Measurements from ENCODE around the gene ITPKC.
"Not testable (repeated sequence)": the region's sequence is repeated elsewhere in the genome, so short reads cannot be mapped to it uniquely, and the experiment has no call there.

ITPKC gene

GRCh38 chr19:40717880-40718773, 1.2 kb downstream of the ITPKC start:
- no peak for DNase-seq

- no peak for DNase-seq
These were observed 2.0 kb downstream of the ITPKC start for GRCh38 chr19:40718774-40719391.

DNA sequence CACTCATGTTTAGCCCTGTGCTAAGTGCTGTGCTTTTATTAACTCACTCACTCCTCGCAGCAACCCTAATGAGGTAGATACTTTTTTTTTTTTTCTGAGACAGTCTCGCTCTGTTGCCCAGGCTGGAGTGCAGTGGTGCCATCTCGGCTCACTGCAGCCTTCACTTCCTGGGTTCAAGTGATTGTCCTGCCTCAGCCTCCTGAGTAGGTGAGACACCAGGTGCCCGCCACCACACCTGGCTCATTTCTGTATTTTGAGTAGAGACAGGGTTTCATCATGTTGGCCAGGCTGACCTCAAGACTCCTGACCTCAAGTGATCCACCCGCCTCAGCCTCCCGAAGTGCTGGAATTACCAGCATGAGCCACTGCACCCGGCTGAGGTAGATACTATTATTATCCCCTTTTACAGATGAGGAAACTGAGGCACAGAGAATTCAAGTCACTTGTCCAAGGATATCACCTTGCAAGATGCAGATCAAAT, 2.5 kb downstream of the ITPKC start:
- no peak for DNase-seq

DNA sequence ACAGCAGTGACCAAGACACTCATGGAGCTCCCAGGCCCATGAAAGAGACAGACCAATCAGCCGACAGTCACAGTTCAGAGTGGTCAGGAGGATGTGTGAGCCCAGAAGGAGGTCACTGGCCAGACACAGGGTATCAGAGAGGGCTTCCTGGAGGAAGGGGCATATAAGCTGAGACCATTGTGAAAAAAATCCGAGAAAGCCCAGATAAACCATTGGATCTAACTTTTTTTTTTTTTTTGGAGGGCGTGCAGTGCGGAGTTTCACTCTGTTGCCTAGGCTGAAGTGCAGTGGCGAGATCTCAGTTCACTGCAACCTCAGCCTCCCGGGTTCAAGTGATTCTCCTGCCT, 4.2 kb downstream of the ITPKC start:
- DNase-seq, result no peak

DNA sequence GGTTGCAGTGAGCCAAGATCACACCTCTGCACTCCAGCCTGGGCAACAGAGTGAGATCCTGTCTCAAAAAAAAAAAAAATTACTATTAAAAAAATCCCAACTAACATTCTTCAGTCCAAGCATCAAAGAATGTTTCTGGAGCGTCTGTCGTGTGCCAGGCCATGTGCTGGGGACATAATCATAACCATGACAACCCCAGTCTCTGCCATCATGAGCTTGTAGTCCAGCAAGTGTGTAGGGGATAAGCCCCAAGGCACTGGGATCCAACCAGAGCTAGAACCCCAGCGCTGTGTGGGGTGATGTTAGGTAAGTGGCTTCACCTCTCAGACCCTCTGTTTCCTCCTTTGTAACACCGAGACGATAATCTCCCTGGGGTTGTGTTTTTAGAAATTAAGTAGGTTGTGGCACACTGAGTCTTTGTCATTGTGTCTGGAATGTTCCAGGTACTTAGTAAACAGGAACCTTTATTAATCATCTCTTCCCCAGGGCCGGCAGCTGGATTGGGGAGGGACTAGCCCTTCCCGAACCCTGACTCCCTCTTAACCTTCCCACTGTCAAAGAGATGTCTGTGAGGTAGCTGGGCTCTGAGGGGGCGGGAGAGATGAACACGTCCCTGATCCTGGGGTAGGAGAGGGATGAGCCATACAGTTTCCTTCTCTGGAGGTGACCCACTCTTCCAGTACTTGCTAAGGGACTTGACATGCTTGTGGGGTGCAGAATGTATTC, 5.2 kb downstream of the ITPKC start:
- DNase-seq, result no peak

DNA sequence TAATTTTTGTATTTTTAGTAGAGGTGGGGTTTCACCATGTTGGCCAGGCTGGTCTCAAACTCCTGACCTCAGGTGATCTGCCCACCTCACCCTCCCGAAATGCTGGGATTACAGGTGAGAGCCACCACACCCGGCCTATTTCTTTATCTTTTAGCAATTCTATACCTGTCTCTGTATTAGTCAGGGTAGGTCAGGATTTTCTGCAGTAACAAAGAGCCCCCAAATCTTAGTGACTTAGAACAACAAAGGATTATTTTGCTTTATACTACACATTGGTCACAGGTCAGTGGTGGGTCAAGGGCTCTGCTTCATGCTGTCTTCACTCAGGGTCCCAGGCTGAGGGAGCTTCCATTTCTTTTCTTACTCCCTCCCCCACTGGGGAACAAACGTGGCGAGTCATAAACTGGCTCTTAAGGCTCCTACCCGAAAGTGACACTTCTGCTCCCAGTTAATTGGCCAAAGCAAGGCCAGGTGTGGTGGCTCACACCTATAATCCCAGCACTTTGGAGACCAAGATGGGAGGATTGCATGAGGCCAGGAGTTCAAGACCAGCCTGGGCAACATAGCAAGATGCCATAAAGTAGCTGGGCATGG, 6.8 kb downstream of the ITPKC start:
- DNase-seq, result no peak

DNA sequence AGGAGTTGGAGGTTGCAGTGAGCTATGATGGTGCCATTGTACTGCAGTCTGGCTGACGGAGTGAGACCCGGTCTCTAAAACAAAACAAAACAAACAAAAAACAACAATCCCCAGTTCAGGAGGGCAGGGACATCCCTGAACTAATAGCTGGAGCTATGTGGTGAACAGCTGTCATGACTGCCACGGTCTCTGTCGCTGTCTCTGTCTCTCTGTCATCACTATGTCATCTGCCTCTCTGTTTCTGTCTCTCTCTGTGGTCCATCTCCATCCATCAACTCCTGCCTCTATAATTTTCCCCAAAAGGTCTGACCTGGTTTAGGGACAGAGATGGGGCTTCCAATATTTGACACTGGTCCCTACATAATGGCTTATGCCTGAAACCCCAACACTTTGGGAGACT, 7.4 kb downstream of the ITPKC start:
- no peak for DNase-seq

GRCh38 chr19:40724855-40725254, 7.9 kb downstream of the ITPKC start:
- DNase-seq, result no peak

GRCh38 chr19:40726279-40726678, 9.4 kb downstream of the ITPKC start:
- no peak for DNase-seq

- not testable (repeated sequence) for DNase-seq
These were observed 13.2 kb downstream of the ITPKC start for GRCh38 chr19:40730065-40730464.

DNA sequence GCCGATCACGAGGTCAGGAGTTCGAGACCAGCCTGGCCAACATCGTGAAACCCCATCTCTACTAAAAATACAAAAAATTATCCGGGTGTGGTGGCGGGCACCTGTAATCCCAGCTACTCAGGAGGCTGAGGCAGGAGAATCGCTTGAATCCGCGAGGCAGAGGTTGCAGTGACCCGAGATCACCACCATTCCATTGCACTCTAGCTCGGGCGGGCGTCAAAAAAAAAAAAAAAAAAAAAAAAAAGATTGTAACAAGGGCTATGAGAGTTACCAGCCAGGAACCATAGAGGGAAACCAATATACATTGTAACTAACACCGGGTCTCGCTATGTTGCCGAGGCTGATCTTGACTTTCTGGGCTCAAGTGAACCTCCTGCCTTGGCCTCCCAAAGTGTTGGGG, 15.4 kb downstream of the ITPKC start:
- not testable (repeated sequence) for DNase-seq

DNA sequence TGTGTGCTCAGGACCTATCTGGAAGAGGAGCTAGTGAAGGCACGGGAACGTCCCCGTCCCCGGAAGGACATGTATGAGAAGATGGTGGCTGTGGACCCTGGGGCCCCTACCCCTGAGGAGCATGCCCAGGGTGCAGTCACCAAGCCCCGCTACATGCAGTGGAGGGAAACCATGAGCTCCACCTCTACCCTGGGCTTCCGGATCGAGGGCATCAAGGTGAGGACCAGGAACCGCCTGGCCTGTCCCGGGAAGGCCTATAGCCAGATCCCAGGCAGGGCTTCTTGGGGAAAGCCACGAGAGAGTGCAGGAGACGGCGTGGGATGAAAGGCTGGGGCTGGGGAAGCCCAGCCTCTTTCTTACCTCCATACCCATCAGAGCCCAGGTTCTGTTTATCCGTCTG, 16.2 kb downstream of the ITPKC start:
- no peak for DNase-seq

DNA sequence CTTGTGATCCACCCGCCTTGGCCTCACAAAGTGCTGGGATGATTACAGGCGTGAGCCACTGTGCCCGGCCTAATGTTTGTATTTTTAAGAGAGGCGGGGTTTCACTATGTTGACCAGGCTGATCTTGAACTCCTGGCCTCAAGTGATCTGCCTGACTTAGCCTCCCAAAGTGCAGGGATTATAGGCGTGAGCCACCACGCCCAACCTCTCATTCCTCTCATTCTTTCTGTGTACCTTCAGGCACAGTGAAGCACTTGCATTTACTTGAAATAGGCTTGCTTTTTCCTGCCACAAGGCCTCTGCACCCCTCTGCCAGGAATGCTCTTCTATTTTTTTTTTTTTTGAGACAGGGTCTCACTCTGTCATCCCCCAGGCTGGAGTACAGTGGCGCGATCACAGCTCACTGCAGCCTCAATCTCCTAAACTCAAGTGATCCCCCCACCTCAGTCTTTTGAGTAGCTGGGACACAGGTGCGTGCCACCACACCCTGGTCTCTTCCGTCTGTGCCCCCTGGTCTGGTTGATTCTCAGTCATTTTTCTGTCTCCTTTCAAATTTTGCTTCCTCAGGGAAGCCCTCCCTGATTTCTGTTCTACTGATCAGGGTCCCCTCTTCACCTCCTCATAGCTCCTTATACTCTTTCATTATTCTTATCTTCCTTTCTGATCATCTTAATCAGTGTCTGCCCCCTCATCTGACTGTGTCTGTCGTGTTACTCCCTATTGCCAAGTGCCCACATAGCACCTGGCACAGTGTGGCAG, 18.3 kb downstream of the ITPKC start:
- DNase-seq, result no peak

DNA sequence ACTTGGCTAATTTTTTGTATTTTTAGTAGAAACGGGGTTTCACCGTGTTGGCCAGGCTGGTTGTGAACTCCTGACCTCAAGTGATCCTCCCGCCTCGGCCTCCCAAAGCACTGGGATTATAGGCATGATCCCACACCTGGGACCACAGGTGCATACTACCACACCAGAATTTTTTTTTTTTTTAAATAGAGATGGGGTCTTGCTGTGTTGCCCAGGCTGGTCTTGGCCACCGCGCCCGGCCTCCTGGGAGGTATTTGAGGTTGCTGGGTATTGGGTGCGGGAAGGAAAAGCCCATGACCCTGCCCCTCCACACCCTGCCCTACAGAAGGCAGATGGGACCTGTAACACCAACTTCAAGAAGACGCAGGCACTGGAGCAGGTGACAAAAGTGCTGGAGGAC, 19.7 kb downstream of the ITPKC start:
- DNase-seq, result no peak

GRCh38 chr19:40737102-40737644, 20.3 kb downstream of the ITPKC start:
- no peak for DNase-seq

DNA sequence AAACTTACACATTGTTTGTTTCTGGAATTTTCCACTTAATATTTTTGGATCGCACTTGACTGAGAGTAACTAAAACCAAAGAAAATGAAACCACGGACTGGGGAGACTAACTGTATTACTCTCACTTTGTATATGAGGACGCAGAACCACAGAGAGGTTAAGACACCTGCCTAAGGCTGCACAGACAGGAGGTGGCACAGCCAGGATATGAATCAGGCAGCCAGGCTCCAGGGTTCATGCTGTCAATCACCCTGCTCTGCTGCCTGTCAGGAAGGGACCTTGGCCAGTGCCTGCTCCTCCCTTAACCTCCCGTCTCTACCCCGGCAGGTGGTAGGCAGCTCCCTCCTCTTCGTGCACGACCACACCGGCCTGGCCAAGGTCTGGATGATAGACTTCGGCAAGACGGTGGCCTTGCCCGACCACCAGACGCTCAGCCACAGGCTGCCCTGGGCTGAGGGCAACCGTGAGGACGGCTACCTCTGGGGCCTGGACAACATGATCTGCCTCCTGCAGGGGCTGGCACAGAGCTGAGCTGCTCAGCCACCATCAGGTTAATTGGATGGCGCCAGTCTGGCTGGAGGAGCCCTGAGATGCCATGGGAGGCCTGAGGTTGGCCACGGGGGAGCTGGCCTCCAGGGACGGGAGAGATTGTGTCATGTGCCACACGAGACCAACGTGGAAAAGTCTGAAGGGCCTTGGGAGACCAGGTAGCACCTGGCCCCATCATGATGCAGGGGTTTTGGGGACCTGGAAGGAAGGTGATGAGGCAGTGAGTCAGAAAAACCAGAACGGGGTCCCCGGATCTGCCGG, 22.3 kb downstream of the ITPKC start:
- no peak for DNase-seq

DNA sequence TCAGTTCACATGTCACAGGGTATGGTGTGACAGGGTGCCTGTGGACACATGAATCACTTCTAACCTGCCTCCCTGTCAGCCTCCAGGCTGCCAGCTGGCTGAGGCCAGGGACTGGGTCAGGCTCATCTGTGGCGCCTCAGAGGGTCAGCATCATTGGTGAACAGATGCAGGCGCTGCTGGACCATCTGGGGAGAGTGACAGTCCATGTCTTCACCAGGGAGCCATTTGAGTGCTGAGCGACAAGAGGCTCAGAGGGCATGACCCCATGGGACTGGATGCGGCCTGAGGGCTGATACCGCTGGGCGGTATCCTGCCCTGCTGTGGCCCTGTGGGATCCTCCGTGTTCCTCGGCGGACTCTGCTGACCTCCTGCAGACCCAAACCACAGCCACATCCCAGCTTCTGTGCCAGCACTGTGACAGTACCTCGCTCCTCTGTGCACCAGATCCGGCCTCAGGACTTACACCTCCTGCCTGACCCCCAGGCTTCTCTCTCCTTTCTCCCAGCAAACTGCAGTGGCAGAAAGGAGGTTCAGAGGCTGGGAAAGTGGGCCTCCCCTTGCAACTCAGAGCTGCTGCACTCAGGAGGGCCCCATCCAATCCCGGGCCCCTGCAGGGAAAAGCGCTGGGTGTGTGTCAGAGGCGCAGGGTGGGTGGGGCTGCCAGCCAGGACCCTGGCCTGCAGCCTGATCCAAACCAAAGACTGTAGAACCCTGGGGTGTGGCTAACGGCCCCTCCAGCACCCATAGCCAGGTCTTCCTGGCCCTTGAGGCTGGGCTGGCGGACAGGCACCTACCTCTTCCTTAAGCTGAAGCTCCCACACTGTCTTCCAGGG, 23.2 kb downstream of the ITPKC start:
- DNase-seq, result no peak

DNA sequence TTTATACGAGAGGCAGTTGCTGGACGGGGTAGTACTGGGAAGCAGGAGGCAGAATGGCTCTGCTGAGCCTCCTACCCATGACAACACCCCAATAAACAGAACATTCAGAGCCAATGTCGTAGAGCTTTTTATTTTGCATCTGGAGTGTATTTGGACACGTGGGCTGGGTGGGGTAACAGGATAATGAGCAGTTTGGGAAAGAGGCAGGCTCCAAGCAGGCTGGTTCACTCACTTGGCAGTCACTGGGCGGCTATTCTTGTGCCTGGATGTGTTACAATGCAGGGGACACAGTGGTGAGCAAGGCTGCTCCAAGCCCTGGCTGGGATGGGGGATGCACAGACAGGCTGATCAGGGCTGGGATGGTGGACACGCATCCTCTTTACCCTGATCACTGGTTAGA, 23.8 kb downstream of the ITPKC start:
- DNase-seq, result no peak

DNA sequence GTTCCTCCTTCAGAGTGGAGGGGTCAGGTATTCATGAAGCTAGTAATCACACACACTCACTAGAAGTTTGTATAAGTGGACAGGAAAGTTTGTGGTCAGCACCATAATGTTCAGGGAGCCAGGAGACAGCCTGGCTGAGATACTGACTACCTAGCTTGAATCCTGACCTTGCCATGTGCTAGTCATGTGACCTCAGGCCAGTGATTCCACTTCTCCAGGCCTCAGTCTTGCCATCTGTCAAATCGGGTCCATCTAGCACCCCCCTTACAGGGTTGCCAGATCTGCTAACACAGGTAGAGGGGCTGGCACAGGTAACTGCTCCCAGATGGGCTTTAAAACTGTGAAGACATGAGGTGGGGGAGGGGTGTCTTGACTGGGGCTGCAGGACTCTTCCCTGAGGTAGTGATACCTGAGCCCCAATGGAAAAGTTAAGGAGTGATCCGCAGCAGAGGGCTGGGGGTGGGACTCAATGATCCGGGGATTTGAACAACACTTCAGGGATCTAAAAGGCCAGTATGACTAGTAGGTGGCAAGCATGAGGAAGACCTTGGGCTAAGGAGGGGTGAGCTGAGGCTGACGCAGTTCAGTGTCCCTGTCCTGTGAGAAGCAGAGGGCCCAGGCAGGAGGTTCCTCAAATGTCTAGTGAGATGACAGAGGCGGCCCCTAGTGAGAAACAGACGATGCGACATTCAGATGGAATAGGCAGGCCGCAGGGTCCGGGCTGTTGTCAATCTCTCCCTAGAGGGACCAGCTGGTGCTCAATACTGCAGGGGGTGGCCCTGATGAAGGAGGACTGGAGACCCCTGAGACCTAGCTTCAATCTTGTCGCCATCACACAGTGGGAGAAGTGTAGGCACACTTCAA, 24.8 kb downstream of the ITPKC start:
- DNase-seq, result no peak

Measured in NCI-H446 treated with DMSO at 0.1 percent for 48 hours (cell line).